Transverse colon (tissue), 4 donors: ENCODE measurements around the gene KHDRBS1. TPM values are rescaled to one million over a fixed set of nuclear protein-coding genes. Genes with fewer than 3 reads are reported as not detected.
"Not testable (repeated sequence)": the region's sequence is repeated elsewhere in the genome, so short reads cannot be mapped to it uniquely, and the experiment has no call there.

Experiments
- DNase-seq: peaks from one replicate; pipeline ENCODE4 v3.0.0-alpha.2; 2019
- H3K27ac ChIP-seq, 4 donors: fragments of 200-600 bp; sonication (generic); 2 replicates each; pipeline ENCODE4 v1.5.1; 2016 to 2018; ENCODE audit warnings: inconsistent platforms in 4 of 4
- H3K27me3 ChIP-seq: fragments of 200-600 bp; sonication (generic); 2 replicates; pipeline ENCODE4 v1.5.1; 2017; ENCODE audit warnings: inconsistent platforms
- H3K36me3 ChIP-seq, 4 donors: fragments of 200-600 bp; sonication (generic); 2 replicates each; pipeline ENCODE4 v1.5.1; 2017 to 2019; ENCODE audit warnings: inconsistent platforms in 4 of 4
- H3K4me1 ChIP-seq, 4 donors: fragments of 200-600 bp; sonication (generic); 2 replicates each; pipeline ENCODE4 v1.5.1; 2017 to 2020; ENCODE audit warnings: inconsistent platforms in 4 of 4
- H3K4me3 ChIP-seq, 4 donors: fragments of 200-600 bp; sonication (generic); 1 replicate in 1 of 4; 2 replicates in 3 of 4; pipeline versions ENCODE4 v1.5.1 to v1.6.1; 2017 to 2019; ENCODE audit warnings: inconsistent platforms in 4 of 4
- H3K9me3 ChIP-seq, 2 donors: fragments of 200-600 bp; sonication (generic); 2 replicates each; pipeline ENCODE4 v1.5.1; 2017 to 2019; ENCODE audit warnings: inconsistent platforms in 2 of 2
- CTCF ChIP-seq, 5 experiments: fragments of 200-600 bp in 3 of 5; fragments of 450-650 bp in 2 of 5; sonication (generic) in 3 of 5; IDR thresholded peaks; 1 replicate in 2 of 5; 2 replicates in 3 of 5; pipeline ENCODE4 v1.5.1; 2016 to 2017; ENCODE audit warnings: antibody characterized with exemption in 5 of 5, inconsistent platforms in 3 of 5, mild to moderate bottlenecking in 2 of 5, moderate library complexity in 1 of 5
- EP300 ChIP-seq: sonication (generic); formaldehyde crosslinking; IDR thresholded peaks from one replicate; pipeline ENCODE4 v1.6.1; 2017; ENCODE audit warnings: antibody characterized with exemption, low read depth
- POLR2A ChIP-seq: fragments of 450-650 bp; IDR thresholded peaks from one replicate; pipeline ENCODE4 v1.6.1; 2016; ENCODE audit warnings: antibody characterized with exemption, mild to moderate bottlenecking, moderate library complexity
- POLR2AphosphoS5 ChIP-seq, 3 donors: sonication (generic); formaldehyde crosslinking; IDR thresholded peaks; one replicate each; pipeline ENCODE4 v1.6.1; 2016; ENCODE audit warnings: antibody characterized with exemption in 3 of 3
- WGBS, 2 donors: methylation state at CpG; one replicate each; pipeline ENCODE4 v1.1.5; 2018; ENCODE audit warnings: low coverage in 1 of 2; 5-methylcytosine and 5-hydroxymethylcytosine counted together
- in situ Hi-C, 4 donors: fragments of 200-750 bp; cut with MboI; loops; one replicate each; pipeline versions ENCODE4 v1.15.0 to v1.15.1; 2017; ENCODE audit warnings: low sequenced_read_pairs in 3 of 4, low pct_ligation_motif_present in 1 of 4, low pct_unique_long_range_greater_than_20kb in 1 of 4
- intact Hi-C: fragments of 100-400 bp; cut with DNase I; formaldehyde crosslinking; loops from one replicate; pipeline ENCODE4 v1.15.1; 2023; ENCODE audit warnings: low total_unique reads
- total RNA-seq, 4 donors: library from RNA; depleted of rRNA; stranded (reverse); fragments of >200 nt; gene quantifications; one replicate each; pipeline ENCODE4 v1.1.0, GENCODE V29; 2016

The KHDRBS1 gene
- total RNA-seq, 4 donors from 2014 or later = 49.3 to 83.4 (median 57.1) TPM

DNA sequence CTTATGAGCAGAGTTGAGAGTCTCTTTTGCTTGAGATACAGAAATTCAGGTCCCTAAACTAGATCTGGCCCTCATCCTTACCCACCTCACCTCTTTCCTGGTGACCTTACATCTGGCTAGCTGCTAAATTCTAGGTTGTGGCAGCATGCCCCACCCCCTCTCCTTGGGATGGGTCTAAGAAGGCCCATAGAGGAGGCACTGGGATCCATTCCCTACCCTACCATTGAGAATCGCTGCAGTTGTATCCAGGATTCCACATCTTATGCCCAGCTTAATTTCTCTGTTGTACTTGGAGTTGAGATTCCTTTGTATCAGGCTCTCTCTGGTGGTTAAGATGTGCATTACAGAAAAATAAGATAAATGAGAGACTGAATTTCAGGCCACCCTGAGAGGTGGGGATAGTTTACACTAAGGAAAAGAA is 49.6 kb downstream of the KHDRBS1 start:
- H3K9me3 ChIP-seq = no peaks in the 10 kb centered on the region
- no peak for DNase-seq
- H3K27me3 ChIP-seq = no peaks in the 10 kb centered on the region
- WGBS, 2 donors = 12 to 33% methylated on average over 1 of the region's 1 CpG
- H3K4me1 ChIP-seq = peaks cover 0 to 27% (median 14%) of the 10 kb centered on the region in 4 donors
- H3K27ac ChIP-seq = peak overlapping the region; percentile 28 to 58 (median 38)
- TF ChIP-seq CTCF (IDR thresholded peaks at IDR 0.05) (peak; percentile 50 to 72 (median 60)), POLR2A (no peak)
- peaks cover 0 to 27% (median 13%) of the 10 kb centered on the region in 4 donors for H3K36me3 ChIP-seq
- no peak overlapping the region for H3K4me3 ChIP-seq
- intact Hi-C loops (loop anchor here (2.0 kb wide), 1 partner anchor 42 kb away; no protein-coding TSS in a partner anchor), in situ Hi-C loops (no loop called here)

GRCh38 chr1:32065613-32066488 is 52.2 kb downstream of the KHDRBS1 start:
- Histone ChIP-seq H3K4me1 (peaks cover 0 to 30% (median 14%) of the 10 kb centered on the region in 4 donors), H3K27ac (peak overlapping the region in 2 of 4 donors; percentile 12 to 41)
- intact Hi-C loops, H3K4me3 ChIP-seq, H3K36me3 ChIP-seq, DNase-seq, in situ Hi-C loops, H3K9me3 ChIP-seq, H3K27me3 ChIP-seq: not testable (repeated sequence)
- 0 to 64% methylated on average over 1 to 21 of the region's 21 CpGs for WGBS, 2 donors

- intact Hi-C loops (no loop called here), in situ Hi-C loops (no loop called here)
- DNase-seq = peak; percentile 52
- Histone ChIP-seq H3K9me3 (no peaks in the 10 kb centered on the region), H3K4me1 (peaks cover 0 to 34% (median 14%) of the 10 kb centered on the region in 4 donors), H3K27me3 (peaks cover 2% of the 10 kb centered on the region), H3K36me3 (peaks cover 0 to 2% (median 0%) of the 10 kb centered on the region in 4 donors), H3K4me3 (no peak overlapping the region), H3K27ac (peak overlapping the region in 2 of 4 donors; percentile 12 to 41)
- WGBS, 2 donors = 0 to 10% methylated on average over 4 of the region's 4 CpGs
- TF ChIP-seq CTCF (IDR thresholded peaks at IDR 0.05) (no peak), POLR2AphosphoS5 (IDR thresholded peaks at IDR 0.05) (peak in 2 of 3 donors; percentile 26 to 34), EP300 (no peak), POLR2A (no peak)
Measured at GRCh38 chr1:32066489-32066873, 52.8 kb downstream of the KHDRBS1 start.

DNA sequence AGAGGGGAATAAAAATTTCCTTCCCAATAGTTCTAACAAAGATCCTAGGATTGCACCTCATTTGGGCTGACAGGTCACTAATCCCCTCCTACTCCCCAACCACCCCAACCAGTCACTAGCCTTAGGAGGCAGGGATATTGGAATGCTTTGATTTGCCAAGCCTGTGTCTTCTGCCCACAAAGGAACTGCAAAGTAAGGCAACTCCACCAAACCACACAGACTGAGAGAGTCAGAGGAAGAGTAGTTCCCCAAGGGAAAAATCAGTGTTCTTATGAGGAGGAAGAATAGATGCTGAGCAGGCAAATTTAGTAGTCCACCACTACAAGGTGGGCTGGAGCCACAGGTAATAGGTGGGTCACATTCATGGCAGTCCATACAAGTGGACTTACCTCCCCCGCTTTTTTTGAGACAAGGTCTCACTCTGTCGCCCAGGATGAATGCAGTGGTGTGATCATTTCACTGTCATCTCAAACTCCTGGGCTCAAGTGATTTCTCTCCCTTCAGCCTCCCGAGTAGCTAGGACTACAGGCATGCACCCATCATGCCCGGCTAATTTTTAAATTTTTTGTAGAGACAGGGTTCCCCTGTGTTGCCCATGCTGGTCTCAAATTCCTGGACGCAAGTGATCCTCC is 55.4 kb downstream of the KHDRBS1 start:
- DNase-seq = no peak
- in situ Hi-C loops = no loop called here
- WGBS, 2 donors = 64 to 82% methylated on average over 3 to 5 of the region's 5 CpGs
- no peak overlapping the region for H3K27ac ChIP-seq
- intact Hi-C loops = no loop called here
- TF ChIP-seq POLR2AphosphoS5 (IDR thresholded peaks at IDR 0.05) (no peak), EP300 (no peak), POLR2A (no peak), CTCF (IDR thresholded peaks at IDR 0.05) (no peak)
- no peak overlapping the region for H3K4me3 ChIP-seq
- H3K36me3 ChIP-seq = no peaks in the 10 kb centered on the region
- no peaks in the 10 kb centered on the region for H3K9me3 ChIP-seq
- peaks cover 2% of the 10 kb centered on the region for H3K27me3 ChIP-seq
- H3K4me1 ChIP-seq = peaks cover 8 to 39% (median 22%) of the 10 kb centered on the region in 4 donors
